Hepatocyte (in vitro differentiated cells): ENCODE measurements around the gene GALNT17. TPM values are rescaled to one million over a fixed set of nuclear protein-coding genes. Genes with fewer than 3 reads are reported as not detected.

Source experiments
- DNase-seq: peaks from one replicate; pipeline ENCODE4 v3.0.0-alpha.2; 2016; ENCODE audit warnings: low spot score
- H2AFZ ChIP-seq: fragments of 200-600 bp; sonication (generic); 2 replicates; pipeline ENCODE4 v1.6.0; 2016; ENCODE audit warnings: antibody characterized with exemption, mild to moderate bottlenecking
- H3K27ac ChIP-seq: fragments of 200-600 bp; sonication (generic); 2 replicates; pipeline ENCODE4 v1.5.1; 2016; ENCODE audit warnings: mild to moderate bottlenecking
- H3K27me3 ChIP-seq: fragments of 200-600 bp; sonication (generic); 2 replicates; pipeline ENCODE4 v1.6.1; 2016
- H3K36me3 ChIP-seq: fragments of 200-600 bp; sonication (generic); replicated peaks from 2 replicates; pipeline ENCODE4 v1.5.1; 2016; ENCODE audit warnings: low read depth; ENCODE audit not compliant: insufficient read depth
- H3K4me1 ChIP-seq: fragments of 200-600 bp; sonication (generic); 2 replicates; pipeline ENCODE4 v1.5.1; 2016; ENCODE audit warnings: mild to moderate bottlenecking, moderate library complexity; ENCODE audit not compliant: insufficient read depth
- H3K4me2 ChIP-seq: fragments of 200-600 bp; sonication (generic); 2 replicates; pipeline ENCODE4 v1.6.0; 2016
- H3K4me3 ChIP-seq: fragments of 200-600 bp; sonication (generic); 2 replicates; pipeline ENCODE4 v1.5.1; 2016; ENCODE audit warnings: mild to moderate bottlenecking
- H3K79me2 ChIP-seq: fragments of 200-600 bp; sonication (generic); 2 replicates; pipeline ENCODE4 v1.6.0; 2017; ENCODE audit warnings: mild to moderate bottlenecking
- H3K9me2 ChIP-seq: fragments of 200-600 bp; sonication (generic); replicated peaks from 2 replicates; pipeline ENCODE4 v1.6.0; 2017; ENCODE audit warnings: mild to moderate bottlenecking; ENCODE audit not compliant: insufficient read depth
- H3K9me3 ChIP-seq: fragments of 200-600 bp; sonication (generic); 2 replicates; pipeline ENCODE4 v1.5.1; 2016; ENCODE audit warnings: low read depth, mild to moderate bottlenecking
- H4K20me1 ChIP-seq: fragments of 200-600 bp; sonication (generic); 2 replicates; pipeline ENCODE4 v1.6.0; 2016; ENCODE audit warnings: mild to moderate bottlenecking; ENCODE audit not compliant: insufficient read depth, poor library complexity, severe bottlenecking
- EZH2 ChIP-seq: fragments of 200-600 bp; sonication (generic); IDR thresholded peaks from 2 replicates; pipeline ENCODE4 v1.6.1; 2016; ENCODE audit warnings: antibody characterized with exemption, mild to moderate bottlenecking, borderline replicate concordance
- EZH2phosphoT487 ChIP-seq: fragments of 200-600 bp; sonication (generic); IDR thresholded peaks from one replicate; pipeline ENCODE4 v1.6.1; 2018; ENCODE audit warnings: antibody characterized with exemption, mild to moderate bottlenecking, low read depth, moderate library complexity; ENCODE audit not compliant: unreplicated experiment, severe bottlenecking
- whole genome bisulfite sequencing: methylation state at CpG from one replicate; pipeline ENCODE4 v1.1.6; 2016; ENCODE audit warnings: low lambda C conversion rate; ENCODE audit errors: missing lambda C conversion rate; 5-methylcytosine and 5-hydroxymethylcytosine counted together
- polyA plus RNA-seq: library from polyadenylated mRNA; unstranded; fragments of >200 nt; fragmentation: Nextera tagmentation; extraction: Ambion mirVana; gene quantifications from 2 replicates; pipeline ENCODE4 v1.2.1, GENCODE V29; 2016
- total RNA-seq: library from RNA; depleted of rRNA; stranded (reverse); fragments of >200 nt; gene quantifications from 2 replicates; pipeline ENCODE4 v1.2.3, GENCODE V29; 2014
- TF ChIP-seq, protein P1 (sequence below): fragments of 200-600 bp; sonication (generic); IDR thresholded peaks from 2 replicates; pipeline ENCODE4 v1.5.1; 2016; ENCODE audit warnings: antibody characterized with exemption, mild to moderate bottlenecking; ENCODE audit not compliant: poor library complexity

GALNT17 gene
- total and polyA plus RNA-seq, 2 experiments from 2014 or later, result 4.3 to 8.1 TPM

DNA sequence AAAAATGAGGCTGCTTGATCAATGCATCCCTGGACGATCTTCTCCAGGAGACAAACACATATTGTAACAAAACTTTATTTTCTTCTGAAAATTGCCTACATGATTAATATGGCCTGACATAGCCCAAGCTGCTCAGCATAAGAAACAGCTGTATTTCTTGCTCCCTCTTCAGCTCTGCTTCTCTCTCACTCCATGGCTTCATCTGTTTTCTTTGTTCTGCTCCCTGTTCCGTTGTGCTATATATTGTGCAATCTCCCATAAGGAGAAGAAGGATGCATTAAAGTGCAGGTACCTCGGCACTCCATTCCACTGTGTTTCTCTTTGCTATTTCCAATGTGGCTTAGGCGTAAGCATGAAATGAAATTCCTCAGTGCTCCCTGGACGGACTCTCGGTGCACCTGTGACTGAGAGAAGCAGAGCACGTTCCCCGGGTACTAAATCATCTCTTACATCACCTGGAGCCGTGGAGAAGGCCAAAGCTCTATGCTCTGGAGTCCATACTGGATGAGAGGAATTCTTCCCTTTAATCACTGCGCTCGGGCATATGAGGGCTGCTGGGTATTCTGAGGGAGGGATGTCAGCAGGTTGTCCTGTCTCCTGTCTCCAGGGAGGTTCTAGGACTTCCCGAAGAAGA, 254.3 kb downstream of the GALNT17 start:
- Histone ChIP-seq H2AFZ (no peak overlapping the region), H3K79me2 (no peaks in the 10 kb centered on the region), H3K4me3 (no peak overlapping the region), H3K9me2 (no peaks in the 10 kb centered on the region), H3K4me2 (no peak overlapping the region), H3K36me3 (no peaks in the 10 kb centered on the region), H3K27me3 (no peaks in the 10 kb centered on the region), H4K20me1 (no peaks in the 10 kb centered on the region), H3K9me3 (no peaks in the 10 kb centered on the region), H3K27ac (no peak overlapping the region), H3K4me1 (no peaks in the 10 kb centered on the region)
- TF ChIP-seq EZH2phosphoT487, result no peak
- TF ChIP-seq EZH2, result no peak
- TF ChIP-seq, protein P1, sequence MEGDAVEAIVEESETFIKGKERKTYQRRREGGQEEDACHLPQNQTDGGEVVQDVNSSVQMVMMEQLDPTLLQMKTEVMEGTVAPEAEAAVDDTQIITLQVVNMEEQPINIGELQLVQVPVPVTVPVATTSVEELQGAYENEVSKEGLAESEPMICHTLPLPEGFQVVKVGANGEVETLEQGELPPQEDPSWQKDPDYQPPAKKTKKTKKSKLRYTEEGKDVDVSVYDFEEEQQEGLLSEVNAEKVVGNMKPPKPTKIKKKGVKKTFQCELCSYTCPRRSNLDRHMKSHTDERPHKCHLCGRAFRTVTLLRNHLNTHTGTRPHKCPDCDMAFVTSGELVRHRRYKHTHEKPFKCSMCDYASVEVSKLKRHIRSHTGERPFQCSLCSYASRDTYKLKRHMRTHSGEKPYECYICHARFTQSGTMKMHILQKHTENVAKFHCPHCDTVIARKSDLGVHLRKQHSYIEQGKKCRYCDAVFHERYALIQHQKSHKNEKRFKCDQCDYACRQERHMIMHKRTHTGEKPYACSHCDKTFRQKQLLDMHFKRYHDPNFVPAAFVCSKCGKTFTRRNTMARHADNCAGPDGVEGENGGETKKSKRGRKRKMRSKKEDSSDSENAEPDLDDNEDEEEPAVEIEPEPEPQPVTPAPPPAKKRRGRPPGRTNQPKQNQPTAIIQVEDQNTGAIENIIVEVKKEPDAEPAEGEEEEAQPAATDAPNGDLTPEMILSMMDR, result no peak
- no peak for DNase-seq
- WGBS, result 85% methylated on average over 12 of the region's 12 CpGs

DNA sequence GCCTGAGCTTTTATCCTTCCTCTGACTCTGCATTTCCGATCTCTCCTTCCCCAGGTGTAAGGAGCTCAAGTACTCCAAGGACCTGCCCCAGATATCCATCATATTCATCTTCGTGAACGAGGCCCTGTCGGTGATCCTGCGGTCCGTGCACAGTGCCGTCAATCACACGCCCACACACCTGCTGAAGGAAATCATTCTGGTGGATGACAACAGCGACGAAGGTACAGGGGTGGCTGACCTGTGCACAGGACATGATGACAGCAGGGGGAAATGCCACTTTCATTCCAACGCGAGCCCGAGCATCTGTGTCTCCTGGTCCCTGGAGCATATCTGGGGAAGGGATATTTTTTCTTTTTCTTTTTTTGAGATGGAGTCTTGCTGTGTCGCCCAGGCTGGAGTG, 256.2 kb downstream of the GALNT17 start:
- no peak overlapping the region for H3K4me2 ChIP-seq
- no peaks in the 10 kb centered on the region for H3K4me1 ChIP-seq
- 95% methylated on average over 14 of the region's 14 CpGs for WGBS
- H3K9me2 ChIP-seq, result no peaks in the 10 kb centered on the region
- H3K36me3 ChIP-seq, result no peaks in the 10 kb centered on the region
- no peak for DNase-seq
- no peak for TF ChIP-seq EZH2phosphoT487
- no peak for TF ChIP-seq EZH2
- TF ChIP-seq, protein P1, result no peak
- no peak overlapping the region for H3K4me3 ChIP-seq
- H3K79me2 ChIP-seq, result no peaks in the 10 kb centered on the region
- H2AFZ ChIP-seq, result no peak overlapping the region
- no peaks in the 10 kb centered on the region for H3K9me3 ChIP-seq
- H4K20me1 ChIP-seq, result no peaks in the 10 kb centered on the region
- H3K27me3 ChIP-seq, result no peaks in the 10 kb centered on the region
- H3K27ac ChIP-seq, result no peak overlapping the region

GRCh38 chr7:71389976-71390375, 258.0 kb downstream of the GALNT17 start:
- H3K27me3 ChIP-seq, result no peaks in the 10 kb centered on the region

More at GRCh38 chr7:71389976-71390375, 258.0 kb downstream of the GALNT17 start:
- no peaks in the 10 kb centered on the region for H4K20me1 ChIP-seq
- no peaks in the 10 kb centered on the region for H3K9me3 ChIP-seq
- no peak overlapping the region for H2AFZ ChIP-seq
- no peaks in the 10 kb centered on the region for H3K36me3 ChIP-seq
- no peak overlapping the region for H3K4me3 ChIP-seq
- no peak for DNase-seq
- TF ChIP-seq EZH2phosphoT487 (no peak), EZH2 (no peak)
- TF ChIP-seq, protein P1, result no peak
- H3K79me2 ChIP-seq, result no peaks in the 10 kb centered on the region
- H3K4me1 ChIP-seq, result no peaks in the 10 kb centered on the region
- no peak overlapping the region for H3K4me2 ChIP-seq
- no peak overlapping the region for H3K27ac ChIP-seq
- H3K9me2 ChIP-seq, result no peaks in the 10 kb centered on the region
- WGBS, result 27% methylated on average over 7 of the region's 7 CpGs
